NCI-H82 treated with DMSO at 0.1 percent for 48 hours (cell line): ENCODE data around the gene BCOR.

ENCODE experiments used
- DNase-seq: peaks from one replicate; lab custom pipeline; 2025; ENCODE audit not compliant: unreplicated experiment; lab: John Stamatoyannopoulos, UW

Gene BCOR

DNA sequence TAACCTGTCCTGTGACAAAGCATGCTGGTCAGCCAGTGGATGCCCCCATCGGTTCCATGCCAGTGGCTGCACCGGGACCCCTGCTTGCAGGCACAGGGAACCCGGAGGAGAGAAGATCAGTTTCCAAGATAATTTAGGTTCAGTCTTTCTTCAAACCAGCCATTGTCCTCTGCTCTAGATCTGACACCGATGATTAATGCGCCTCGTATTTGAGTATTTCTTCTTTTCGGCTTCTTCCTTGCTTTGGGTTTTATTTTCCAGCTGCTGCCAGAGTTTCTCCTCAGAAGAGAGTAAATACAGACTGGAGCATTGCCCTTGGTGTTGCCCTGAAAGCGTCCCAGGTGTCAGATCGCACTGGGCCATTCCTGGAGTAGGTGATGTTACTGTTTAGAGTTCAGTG lies 19.2 kb upstream of the BCOR start:
- DNase-seq = no peak

DNA sequence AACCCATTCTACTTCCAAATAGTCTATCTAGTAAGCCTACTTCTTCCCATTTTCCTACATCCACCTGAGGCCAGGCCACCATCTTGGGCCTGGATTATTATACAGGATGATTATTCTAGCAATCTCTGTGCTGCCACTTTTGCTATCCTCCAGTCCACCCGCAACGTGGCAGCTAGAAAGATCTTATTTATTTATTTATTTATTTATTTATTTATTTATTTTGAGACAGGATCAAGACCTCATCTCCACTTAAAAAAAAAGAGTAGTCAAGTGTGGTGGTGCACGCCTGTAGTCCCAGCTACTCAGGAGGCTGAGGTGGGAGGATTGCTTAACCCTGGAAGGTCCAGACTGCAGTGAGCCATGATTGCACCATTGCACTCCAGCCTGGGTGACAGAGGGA lies 15.2 kb upstream of the BCOR start:
- DNase-seq = no peak

DNA sequence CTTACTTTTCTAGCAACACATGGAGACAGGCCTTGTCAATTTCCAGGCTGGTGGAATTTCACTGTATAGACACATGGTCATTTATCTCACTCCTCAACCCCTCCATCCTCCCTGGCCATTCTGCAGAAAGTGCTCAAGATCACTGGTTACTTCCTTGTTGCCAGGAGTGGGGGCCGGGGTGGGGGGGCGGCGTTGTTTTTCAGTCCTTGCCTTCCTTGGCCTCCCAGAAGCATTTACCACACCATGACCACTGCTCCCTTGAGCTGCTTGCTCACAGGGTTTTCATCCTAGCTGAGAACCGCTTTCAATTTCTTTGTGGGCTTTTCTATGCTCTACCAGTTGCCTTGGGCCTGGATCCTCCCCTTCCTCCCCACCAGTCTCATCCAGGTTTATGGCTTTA lies 14.1 kb upstream of the BCOR start:
- DNase-seq = no peak

DNA sequence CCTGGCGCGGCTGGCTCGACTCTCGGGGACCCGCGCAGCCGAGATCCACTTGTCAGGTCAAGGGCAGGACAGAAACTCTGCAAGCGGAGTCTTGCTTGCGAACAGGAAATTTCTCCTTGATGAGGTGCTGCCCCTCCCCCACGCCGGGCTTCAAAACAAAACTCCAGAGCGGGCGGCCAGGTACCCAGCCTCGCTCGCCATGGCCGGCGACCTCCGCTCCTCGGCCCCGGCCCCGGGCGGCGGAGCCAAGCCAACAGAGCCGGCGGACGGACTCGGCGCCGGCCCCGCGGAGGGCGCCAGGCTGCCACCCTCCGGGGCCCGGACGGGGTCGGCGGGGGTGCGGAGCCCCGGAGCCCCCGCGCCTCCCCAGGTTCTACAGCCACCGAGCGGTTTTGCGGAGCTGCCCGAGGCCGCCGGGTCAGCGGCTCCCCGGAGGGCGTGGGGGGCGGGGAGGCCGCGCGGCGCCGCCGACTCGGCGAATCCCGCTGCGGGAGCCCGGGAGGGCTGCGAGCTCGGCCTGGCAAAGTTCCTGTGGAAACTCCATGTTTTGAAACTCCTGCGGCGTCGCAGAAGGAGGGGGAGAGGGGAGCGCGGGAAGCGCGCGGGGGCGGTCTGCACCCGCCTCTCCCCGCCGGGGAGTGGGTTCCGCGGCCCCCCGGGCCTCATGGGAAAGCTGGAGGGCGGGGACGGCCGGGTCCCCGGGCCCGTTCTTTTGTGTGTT lies 11.7 kb upstream of the BCOR start:
- DNase-seq = peak; percentile 14

DNA sequence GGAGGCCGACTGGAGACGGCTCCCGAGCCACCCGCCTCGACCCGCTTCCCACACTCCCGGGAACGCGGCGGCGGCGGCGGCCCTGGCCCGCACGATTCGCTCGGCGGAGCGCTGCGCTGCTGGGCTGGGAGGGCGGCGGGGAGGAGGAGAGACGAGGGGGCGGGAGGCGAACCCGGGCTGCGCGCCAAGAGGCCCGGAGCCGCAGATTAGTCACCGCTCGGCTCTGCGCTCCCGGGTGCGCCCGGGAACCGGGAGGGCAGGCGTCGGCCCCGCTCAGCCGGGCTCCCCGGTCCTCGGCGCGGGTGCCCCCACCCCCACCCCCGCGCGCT lies 11.2 kb upstream of the BCOR start:
- DNase-seq = no peak

DNA sequence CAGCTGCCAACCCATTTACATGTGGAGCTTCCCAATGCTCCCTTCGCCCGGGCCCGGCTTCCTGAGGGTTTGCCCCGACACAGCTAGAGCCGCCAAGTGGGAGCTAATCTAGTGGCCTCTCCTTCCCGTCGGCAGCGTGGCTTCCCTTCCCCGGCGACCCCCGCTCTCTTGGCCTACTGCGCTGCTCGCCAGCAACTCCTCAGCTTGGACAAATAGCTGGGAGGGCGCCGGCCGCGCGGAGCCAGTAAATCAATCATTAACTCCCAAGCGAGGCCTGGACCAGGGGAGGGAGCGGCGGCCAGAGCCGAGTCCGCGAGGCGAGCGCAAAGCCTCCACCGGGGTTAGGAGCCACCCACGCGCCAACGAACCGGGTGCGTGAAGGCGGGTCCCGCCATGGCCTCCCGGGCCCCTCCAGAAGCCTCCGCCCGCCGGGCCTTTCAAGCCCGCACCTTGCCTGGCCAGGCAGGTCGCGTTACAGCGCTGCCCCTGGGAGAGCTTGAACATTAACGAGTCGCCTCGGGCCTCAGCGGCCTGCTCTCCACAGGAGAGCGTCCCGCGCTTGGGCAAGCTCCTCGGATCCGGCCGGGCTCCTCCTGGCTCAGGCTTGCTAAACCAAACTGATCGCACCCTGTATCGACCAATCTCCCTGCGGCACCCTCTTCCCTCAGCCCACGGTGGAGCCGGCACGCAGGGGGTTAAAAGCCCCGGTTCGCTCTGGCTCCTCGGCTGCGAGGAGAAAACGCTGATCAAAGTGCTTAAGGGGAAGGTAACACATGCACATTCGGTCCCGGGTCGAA lies 10.6 kb upstream of the BCOR start:
- DNase-seq = no peak

DNA sequence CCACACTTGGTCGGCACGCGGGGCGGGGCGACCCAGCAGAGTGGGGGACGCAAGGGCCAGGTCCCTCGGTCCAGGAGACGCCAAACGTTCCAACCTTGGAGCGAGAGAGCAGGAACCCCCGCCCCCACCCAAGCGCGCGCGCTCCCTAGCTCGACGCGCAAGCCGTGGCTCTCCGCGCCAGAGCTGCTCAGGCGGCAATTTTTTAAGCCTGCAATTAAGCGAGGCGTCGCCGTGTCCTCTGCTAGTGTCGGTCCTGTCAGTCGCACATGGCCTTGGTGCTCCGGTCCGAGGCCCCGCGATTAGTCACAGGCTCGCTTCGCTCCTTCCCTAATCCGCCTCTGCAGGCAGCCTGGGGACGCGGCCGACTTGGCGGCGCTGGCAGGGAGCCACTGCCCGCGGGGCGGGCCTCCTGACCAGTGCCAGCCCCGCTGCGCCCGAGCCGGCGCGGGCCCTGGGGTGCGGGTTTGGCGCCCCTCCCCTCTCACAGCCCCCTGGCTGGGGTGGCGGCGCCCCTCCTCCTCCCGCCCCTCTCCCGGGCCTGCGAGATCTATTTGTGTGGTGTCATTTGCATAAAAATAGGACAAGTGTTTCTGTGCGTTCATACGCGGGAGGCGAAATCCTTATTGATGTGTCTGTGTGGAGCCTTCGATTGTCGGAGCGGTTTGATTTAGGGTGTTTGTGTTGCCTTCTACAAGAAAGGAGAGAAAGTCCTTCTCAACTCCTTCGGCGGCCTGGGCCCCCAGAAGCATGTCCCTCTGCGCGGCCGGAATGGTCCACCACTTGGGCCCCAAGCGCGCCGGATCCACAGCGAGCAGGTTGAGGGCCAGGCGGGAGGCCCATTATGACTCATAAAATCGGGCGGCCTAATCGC lies 9.8 kb upstream of the BCOR start:
- DNase-seq = peak; percentile 17

DNA sequence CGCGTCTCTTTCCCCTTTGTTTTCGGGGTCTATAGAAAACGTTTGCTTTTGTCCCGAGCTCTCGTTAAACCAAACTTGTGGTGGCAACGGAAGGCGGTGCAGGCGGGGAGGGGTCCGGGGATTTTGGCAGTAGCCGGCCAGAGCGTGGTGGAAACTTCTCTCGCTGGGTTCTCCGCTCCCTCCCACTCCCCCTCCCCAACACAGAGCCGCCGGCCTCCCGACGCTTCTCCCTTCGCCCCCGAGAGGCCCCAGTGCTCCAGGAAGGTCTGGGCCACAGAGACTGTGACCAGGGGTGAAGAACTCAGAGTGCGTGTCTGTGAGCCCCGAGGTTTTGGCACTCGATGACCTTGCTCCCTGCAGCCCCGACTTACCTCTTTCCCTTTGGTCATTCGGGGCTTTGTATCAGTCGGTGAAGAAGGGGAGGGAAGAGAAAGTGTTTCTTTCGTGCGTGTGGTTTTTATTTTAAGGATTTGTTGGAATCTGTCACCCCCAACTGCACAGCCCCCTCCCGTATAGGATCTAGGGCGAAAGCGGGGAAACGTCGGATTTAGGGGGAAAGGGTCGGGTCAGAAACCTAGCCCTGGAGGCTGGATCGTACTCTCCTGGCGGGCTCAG lies 9.0 kb upstream of the BCOR start:
- DNase-seq = no peak

DNA sequence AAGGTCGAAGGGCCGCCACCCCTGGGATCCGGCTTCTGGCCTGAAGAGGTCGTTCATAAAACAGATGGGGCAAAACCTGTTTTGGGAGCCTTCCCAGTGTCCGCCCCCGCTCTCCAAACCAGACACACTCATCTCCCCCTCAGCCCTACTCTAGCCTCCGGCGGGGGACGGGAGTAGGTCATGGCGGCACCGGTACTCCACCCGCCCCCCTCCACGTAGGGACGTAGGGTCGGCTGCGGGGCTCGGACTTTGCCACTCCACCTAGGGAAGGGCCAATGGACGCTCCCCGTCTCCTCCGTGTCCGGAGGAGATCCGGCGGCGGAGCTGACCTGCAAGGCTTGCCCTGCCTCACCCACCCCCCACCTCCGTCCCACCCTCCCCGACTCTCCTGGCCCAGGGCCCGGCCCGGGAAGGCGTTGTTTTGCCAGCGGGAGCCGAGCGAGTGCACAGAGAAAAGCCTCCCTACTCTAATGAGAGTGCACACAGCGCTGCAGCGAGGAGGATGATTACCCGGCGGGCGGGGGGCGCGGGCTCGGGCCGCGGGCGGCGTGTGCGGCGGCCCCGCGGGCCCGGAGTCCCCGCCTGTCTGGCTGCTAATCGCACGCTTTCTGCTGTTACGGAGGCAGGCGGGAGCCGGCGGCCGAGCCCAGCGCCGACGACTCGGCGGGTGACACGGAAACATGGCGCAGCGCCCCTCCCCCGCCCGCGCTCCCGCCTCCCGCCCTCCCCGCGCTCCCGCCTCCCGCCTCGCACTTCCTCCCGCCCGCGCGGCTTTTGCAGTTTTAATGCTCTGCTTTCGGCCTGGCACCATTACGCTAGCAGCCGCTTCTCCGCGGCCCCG lies 8.3 kb upstream of the BCOR start:
- DNase-seq = no peak

DNA sequence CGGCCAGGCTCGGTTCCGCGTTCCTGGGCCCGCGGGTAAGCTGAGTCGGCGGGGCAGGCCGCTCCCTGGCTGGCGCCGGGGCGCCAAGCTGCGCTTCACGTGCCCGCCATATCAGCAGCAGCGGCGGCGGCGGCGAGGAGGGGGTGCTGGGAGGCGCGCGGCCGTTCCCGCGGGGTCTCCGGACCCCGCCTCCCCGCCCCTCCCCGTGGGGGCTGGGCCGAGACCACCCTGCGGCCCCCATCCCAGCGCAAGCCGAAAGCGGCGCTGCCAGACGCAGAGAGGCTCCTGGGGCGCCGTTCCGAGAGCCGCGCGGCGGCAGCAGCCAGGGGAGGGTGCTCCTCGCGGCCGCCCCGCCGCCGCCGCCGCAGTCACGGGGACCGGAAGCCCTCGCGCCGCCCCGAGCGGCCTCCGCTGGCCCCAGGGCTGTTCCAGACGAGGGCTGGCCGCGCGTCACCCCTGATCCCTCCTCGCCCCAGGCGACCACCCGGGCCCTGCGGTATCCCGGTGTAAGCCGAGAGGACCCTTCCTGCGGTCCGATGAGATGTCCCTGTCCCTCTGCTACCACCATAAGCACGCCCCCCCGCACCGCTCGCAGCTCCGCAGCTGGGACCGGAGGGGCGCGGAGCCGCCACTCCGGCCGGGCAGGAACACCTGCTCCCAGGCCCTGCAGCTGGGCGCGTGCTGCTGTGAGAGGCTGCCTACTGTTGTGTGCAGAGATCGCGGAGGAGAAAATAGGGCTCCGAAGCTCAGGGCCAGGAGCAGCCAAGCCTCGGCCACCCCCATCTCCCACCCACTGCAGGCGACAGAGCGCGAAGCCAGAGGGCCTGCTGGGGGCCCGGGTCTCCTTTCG lies 7.5 kb upstream of the BCOR start:
- no peak for DNase-seq

DNA sequence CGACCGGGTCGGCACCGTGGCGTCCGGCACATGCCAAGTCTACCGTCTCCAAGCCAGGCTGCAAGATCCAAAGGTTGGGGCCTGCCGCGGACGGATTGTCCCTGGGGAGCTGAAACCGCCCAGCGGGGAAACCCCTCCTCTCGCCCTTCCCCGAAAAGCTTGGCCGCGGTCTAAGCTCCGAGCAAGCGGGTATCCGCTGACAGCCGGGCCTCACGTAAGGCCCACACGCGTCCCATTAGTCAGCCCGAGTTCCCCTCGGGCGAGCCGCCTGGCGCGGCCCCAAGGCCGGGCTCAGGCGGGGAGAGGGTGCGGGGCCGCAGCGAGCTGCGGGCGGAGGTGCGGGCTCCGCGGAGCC lies 6.8 kb upstream of the BCOR start:
- no peak for DNase-seq

DNA sequence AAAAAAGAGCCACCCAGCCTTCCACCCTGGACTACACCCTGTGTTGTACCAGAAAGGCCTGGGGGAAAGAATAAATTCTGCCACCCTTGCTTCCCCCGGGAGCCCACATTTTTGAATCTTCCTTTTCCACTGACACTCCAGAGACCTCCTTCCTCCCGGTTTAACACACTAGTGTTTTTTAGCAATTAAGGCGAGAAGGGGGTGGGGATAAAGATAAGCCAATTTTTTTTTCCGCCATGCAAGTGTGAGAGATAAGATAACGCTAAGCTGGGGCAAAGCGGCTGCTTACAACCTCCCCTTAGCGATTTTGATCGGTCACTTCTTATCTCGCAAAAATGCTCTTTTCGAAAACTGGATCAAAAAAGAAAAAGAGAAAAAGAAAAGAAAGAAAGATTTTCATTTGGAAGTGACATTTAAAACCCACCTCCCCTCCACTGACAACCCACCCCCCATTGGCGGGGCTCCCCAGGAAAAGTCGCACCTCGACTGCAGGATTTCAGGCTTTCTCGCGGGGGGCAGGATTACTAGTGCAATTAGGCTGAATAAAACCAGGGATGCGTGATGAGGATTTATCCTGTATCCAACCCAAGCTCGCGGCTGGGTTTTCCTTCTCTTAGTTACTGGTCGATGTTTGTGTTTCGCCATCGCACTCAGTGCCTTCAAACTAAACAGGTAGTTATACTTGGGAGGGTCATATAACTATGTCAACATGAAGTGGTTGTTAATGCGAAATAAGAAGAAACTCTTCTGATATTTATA lies 6.0 kb upstream of the BCOR start:
- DNase-seq = peak; percentile 20

DNA sequence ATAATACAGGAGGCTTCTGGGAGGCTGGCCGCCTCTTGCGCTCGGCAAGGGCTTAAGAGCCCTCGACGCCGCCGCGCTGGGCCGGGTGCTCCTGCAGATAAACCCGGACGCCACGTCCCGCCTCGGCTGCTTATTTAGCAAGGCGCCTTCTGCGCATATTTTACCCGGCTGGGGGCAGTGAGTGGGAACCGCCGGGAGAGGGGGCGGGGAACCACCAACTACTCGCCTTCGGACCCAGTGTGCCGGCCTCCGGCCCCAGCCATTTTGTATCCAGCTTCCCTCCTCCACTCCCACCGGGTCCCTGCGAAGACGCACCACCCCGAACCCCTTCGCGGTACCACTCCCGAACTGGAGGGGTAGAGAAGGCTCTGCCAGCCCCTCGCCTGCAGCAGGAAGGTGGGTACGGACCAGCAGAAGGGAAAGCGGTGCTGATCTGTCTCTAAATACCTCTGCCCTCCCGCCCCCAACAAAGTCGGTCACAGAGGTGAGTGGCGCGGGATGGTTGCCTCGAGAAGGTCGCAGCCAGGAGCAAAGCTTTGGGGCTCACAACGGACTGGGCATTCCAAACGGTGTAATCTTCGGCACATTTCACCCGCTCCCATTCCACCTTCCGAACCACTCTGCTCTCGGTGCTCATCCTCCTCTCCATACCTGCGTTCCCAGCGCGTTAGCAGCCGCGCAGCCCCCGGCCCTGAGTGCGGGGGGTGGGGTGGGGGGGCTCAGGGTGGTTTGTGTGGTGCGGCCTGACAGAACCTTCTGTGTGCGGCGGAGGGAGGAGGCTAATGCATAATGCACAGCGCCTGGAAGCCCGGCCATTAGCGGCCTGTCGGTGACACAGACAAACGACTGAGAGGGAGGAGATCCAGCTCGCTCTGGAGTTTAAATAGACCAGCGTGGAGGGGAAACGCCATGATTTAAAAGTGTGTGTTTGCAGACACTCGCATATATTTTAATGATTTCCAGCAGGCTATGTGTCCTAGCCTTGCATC lies 4.9 kb upstream of the BCOR start:
- no peak for DNase-seq

DNA sequence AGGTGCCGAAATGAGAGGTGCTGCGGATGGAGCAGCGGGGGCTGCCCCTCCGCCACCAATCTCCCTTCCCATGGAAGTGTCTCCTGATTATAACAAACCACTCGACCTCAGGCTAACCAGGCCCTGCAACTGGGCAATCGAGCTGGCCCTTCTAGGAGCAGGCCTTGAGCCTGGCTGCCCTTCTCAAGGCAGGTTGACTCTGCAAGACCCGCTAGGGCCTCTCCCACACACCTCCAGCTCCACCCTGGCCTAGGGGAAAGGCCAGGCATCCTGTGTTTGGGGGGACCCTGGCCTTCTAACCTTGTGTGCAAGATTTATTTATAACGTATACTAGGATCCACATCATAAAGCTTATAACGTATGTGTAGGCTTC lies 3.7 kb upstream of the BCOR start:
- no peak for DNase-seq

DNA sequence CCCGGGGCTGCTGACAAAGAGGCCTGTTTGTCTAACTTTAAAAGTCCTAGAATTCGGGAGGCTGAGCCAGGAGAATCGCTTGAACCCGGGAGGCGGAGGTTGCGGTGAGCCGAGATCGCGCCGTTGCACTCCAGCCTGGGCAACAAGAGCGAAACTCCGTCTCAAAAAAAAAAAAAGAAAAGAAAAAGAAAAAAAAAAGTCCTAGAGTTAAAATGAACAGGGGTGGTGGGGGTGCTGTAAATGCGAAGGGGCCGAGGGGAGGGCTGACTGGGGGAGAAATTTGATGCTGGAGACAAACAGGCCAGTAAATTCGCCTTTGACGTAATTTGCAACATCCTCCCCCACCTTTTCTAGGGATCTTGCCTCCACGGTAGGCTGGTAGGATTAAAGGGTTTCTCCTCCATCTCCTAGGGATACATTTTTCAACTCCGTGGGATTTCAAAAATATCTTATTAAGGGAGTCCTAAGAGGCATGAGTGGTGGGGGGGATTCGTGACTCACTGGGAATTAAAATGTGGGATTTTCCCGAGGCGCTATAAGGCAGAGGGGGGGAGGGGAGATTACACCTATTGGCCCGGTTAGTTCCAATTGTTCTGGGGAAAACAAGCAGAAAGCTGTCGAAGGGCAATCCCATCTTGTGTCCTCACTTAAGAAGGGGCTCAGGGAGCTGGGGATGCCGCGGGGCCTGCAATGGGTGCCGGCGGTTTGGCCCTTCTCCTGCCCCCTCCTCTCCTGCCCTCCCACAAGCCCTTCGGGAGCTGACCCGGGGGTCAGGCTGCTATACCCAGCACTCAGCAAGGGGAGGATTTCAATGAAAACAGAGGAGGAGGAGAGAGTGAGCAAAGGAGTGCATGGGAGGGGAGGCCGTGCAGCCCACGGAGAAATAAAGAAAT lies 3.0 kb upstream of the BCOR start:
- DNase-seq = peak; percentile 35

DNA sequence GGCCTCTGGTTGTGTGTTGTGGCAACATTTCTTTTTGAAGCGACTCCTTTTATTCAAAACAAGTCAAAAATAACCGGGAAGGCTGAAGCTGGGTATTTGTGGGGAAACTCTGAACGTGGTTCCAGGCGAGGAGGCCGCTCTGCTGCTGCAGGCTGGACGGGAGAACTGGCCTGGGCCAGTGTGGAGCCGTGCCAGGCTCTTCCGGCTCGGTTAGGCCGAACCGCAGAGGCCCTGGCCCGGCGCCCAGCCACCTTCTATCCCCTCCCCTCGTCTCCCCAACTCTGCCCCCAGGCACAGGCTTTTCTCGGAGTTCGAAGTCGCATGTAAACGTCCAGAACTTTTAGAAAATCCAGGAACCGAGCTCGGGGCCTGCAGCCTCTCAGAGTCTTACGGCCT lies 2.4 kb upstream of the BCOR start:
- no peak for DNase-seq
